Thymus (tissue), 11 donors: Measurements from ENCODE around the gene MUC5B. TPM values are rescaled to one million over a fixed set of nuclear protein-coding genes. Genes with fewer than 3 reads are reported as not detected.

Experiments used
- DNase-seq, 9 donors: peaks; one replicate each; pipeline ENCODE4 v3.0.0-alpha.2; 2013; ENCODE audit warnings: low spot score in 9 of 9, low read depth in 6 of 9, missing footprints in 1 of 9
- H3K27ac ChIP-seq, 2 donors: one replicate each; pipeline ENCODE4 v1.5.1; 2013; ENCODE audit warnings: control low read depth in 1 of 2, low read depth in 1 of 2, low read length in 1 of 2, mild to moderate bottlenecking in 1 of 2, moderate library complexity in 1 of 2
- H3K27me3 ChIP-seq, 2 donors: one replicate each; pipeline ENCODE4 v1.5.1; 2013; ENCODE audit warnings: low read length in 1 of 2; ENCODE audit not compliant: control insufficient read depth in 2 of 2, insufficient read depth in 1 of 2
- H3K36me3 ChIP-seq, 2 donors: one replicate each; pipeline ENCODE4 v1.5.1; 2013; ENCODE audit warnings: low read length in 1 of 2, mild to moderate bottlenecking in 1 of 2, moderate library complexity in 1 of 2; ENCODE audit not compliant: control insufficient read depth in 2 of 2, insufficient read depth in 2 of 2
- H3K4me1 ChIP-seq, 2 donors: one replicate each; pipeline ENCODE4 v1.5.1; 2013; ENCODE audit warnings: low read length in 2 of 2; ENCODE audit not compliant: control insufficient read depth in 2 of 2, insufficient read depth in 2 of 2
- H3K4me3 ChIP-seq, 2 donors: one replicate each; pipeline ENCODE4 v1.5.1; 2013; ENCODE audit warnings: low read length in 2 of 2, control low read depth in 1 of 2, mild to moderate bottlenecking in 1 of 2
- H3K9me3 ChIP-seq, 2 donors: one replicate each; pipeline ENCODE4 v1.5.1; 2013; ENCODE audit warnings: low read length in 1 of 2, mild to moderate bottlenecking in 1 of 2; ENCODE audit not compliant: control insufficient read depth in 2 of 2, insufficient read depth in 1 of 2
- WGBS: extraction: QIAGEN DNeasy Blood & Tissue Kit; methylation state at CpG from one replicate; pipeline ENCODE4 v1.1.7; 2013; 5-methylcytosine and 5-hydroxymethylcytosine counted together
- polyA plus RNA-seq: library from polyadenylated mRNA; stranded (reverse); fragments of 200-250 nt; gene quantifications from one replicate; pipeline ENCODE4 v1.2.3, GENCODE V29; 2013
- total RNA-seq: library from RNA; stranded (reverse); fragments of 120-200 nt; gene quantifications from one replicate; pipeline ENCODE4 v1.2.4, GENCODE V29; 2013
- donor health status: healthy.

The MUC5B gene
- total and polyA plus RNA-seq, 2 donors = under 0.01 to 0.02 TPM

GRCh38 chr11:1295086-1295485, 72.2 kb downstream of the MUC5B start:
- Histone ChIP-seq H3K9me3 (no peaks in the 10 kb centered on the region), H3K4me1 (no peaks in the 10 kb centered on the region), H3K4me3 (no peak overlapping the region), H3K27me3 (no peaks in the 10 kb centered on the region), H3K27ac (no peak overlapping the region), H3K36me3 (peaks cover 15 to 46% of the 10 kb centered on the region in 2 donors)
- DNase-seq = no peak
- WGBS = 89% methylated on average over 22 of the region's 22 CpGs

GRCh38 chr11:1295591-1295990, 72.7 kb downstream of the MUC5B start:
- no peak for DNase-seq
- 98% methylated on average over 23 of the region's 23 CpGs for WGBS
- Histone ChIP-seq H3K9me3 (no peaks in the 10 kb centered on the region), H3K4me1 (no peaks in the 10 kb centered on the region), H3K36me3 (peaks cover 13 to 41% of the 10 kb centered on the region in 2 donors), H3K27me3 (no peaks in the 10 kb centered on the region), H3K27ac (no peak overlapping the region), H3K4me3 (no peak overlapping the region)

DNA sequence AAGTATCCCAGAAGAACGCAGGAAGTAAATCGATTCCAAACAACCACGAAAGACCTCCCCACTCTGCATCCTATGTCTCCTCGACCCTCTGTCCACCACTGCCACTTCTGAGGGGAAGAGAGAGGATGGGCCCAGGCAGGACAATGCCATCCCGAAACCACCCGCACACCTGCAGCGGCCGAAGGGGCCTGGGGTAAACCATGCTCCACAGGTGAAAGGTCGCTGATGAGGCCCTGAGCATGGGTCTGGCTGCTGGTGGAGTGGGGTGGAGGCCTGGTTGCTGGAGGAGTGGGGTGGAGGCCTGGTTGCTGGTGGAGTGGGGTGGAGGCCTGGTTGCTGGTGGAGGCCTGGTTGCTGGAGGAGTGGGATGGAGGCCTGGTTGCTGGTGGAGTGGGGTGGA, 73.4 kb downstream of the MUC5B start:
- Histone ChIP-seq H3K9me3 (no peaks in the 10 kb centered on the region), H3K4me3 (no peak overlapping the region), H3K27ac (no peak overlapping the region), H3K4me1 (no peaks in the 10 kb centered on the region), H3K36me3 (peaks cover 9 to 38% of the 10 kb centered on the region in 2 donors), H3K27me3 (no peaks in the 10 kb centered on the region)
- DNase-seq = no peak
- 97% methylated on average over 9 of the region's 9 CpGs for WGBS

DNA sequence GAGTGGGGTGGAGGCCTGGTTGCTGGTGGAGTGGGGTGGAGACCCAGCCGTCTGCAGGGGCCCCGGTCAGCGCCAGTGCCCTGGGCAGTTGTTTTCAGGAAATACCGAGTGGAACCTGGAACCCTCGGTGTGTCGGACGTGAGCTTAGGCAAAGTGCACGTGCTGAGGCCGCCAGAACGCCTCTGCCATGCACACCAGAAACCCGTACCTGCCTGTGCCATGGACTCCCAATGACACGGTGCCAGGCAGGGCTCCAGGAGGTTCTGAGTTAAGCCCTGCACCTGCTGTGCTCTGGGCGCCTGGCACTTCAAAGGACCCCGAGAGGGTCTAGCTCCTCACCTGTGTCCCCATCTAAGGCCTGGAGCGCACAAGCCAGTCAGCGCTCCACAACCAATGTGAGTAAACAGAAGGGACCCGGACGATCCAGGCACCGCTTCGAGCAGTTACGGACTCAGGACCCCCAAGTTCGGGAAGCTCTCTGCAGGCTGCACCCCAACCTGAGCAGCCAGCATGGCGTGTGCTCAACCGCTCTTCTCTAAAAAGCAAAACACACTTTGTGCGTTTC, 74.2 kb downstream of the MUC5B start:
- H3K4me3 ChIP-seq = no peak overlapping the region
- no peaks in the 10 kb centered on the region for H3K4me1 ChIP-seq
- no peaks in the 10 kb centered on the region for H3K9me3 ChIP-seq
- 98% methylated on average over 25 of the region's 25 CpGs for WGBS
- no peak overlapping the region for H3K27ac ChIP-seq
- no peak for DNase-seq
- peaks cover 9 to 38% of the 10 kb centered on the region in 2 donors for H3K36me3 ChIP-seq
- H3K27me3 ChIP-seq = no peaks in the 10 kb centered on the region

DNA sequence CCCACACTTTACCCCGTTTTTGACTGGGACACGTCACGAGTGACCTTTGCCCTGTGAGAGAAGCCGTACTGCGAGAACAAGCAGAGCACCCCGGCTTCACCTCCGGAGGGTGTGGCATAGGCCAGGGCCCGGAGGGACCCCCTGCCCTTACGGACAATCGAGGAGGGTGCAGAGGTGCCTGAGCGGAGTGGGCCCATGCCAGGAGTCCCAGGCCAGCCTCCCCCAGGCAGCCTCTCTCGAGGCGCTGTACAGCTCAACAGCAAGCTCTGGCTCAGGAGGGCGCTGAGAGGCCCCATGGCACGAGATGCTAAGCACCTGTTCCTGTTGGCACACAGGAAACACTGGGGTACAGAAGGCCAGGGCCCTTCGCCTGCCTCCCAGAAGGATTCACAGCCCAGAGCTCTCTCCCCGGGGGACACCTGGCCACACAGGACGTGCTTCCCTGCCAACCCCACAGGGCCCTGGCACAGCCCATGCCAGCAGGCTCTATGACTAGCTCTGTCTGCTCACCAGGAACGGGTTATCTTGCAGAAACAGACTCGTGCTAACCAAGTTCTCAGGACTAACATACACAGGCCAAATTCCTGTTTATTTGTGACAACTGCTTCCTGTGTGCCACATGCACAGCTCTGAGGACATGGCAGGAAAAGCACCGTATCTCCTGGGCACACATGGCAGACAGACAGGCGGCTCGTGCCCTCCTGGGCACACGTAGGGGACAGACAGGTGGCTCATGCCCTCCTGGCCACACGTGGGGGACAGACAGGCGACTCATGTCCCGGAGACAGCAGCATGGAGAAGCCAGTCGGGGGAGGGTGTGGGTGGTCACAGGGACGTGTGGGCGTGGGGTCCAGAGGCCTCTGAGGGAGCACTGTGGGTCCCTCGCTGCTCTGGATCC, 75.0 kb downstream of the MUC5B start:
- Histone ChIP-seq H3K4me1 (no peaks in the 10 kb centered on the region), H3K27ac (no peak overlapping the region)
- WGBS = 82% methylated on average over 31 of the region's 31 CpGs

DNA sequence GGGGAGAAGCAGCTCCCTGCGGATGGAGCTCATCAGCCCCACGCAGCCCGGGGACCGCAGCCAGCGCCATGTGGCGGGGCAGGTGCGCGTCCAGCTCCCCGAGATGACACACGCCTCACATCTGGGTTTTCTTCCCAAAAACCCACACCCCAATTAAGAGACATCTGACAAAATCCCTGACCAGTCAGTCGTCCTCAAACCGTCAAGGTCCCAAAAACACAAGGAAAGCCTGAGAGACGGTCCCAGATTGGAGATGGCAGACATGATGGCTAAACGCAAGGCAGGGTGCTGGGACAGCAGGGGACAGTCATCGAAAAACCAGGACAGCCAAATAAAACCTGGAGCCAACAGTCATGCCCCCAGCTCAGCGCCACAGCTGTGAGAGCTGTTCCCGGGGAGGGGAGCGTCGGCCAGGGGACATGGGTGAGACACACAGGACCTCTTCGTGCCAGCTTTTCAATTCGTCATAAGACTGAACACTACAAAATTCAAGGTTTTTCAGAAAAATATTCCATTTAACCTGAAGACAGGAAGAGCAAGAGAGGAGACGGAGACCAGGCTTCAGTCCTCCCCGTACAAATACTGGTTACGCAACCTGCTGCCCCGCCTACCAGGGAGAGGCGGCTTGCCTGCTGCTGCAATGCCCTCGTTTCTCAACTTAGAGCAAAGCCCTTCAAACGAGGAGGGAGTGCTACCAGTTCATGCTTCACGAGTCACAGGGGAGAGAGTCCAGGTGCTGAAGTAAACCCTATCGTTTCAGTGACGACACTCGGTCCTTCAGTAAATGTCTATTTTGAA, 76.0 kb downstream of the MUC5B start:
- no peak overlapping the region for H3K27ac ChIP-seq
- peaks cover 0 to 3% of the 10 kb centered on the region in 2 donors for H3K4me1 ChIP-seq
- H3K9me3 ChIP-seq = no peaks in the 10 kb centered on the region
- H3K36me3 ChIP-seq = peaks cover under 1 to 25% of the 10 kb centered on the region in 2 donors
- 93% methylated on average over 32 of the region's 32 CpGs for WGBS
- no peak overlapping the region for H3K4me3 ChIP-seq
- DNase-seq = no peak
- H3K27me3 ChIP-seq = no peaks in the 10 kb centered on the region

More for the DNA sequence above, 75.0 kb downstream of the MUC5B start:
- Histone ChIP-seq H3K27me3 (no peaks in the 10 kb centered on the region), H3K9me3 (no peaks in the 10 kb centered on the region), H3K36me3 (peaks cover 7 to 31% of the 10 kb centered on the region in 2 donors), H3K4me3 (no peak overlapping the region)
- no peak for DNase-seq

DNA sequence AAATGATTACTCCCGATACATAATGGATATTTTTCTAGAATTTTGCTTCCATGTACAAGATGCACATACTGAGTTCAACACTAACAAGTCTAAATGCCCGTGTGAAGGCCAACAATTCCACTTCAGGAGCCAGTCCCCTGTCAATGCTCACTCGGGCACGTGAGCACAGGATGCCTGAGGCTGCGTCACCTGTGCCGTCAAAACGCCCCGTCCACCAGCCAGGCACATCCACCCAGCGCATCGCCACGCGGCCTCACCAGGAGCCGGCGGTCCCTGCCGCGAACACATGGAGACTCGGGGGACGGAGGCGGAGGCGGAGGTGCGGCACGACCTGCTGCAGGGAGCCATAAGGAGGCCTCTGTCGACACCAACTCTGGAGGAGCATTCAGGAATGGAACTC, 76.8 kb downstream of the MUC5B start:
- 97% methylated on average over 23 of the region's 23 CpGs for WGBS
- Histone ChIP-seq H3K9me3 (no peaks in the 10 kb centered on the region), H3K27me3 (no peaks in the 10 kb centered on the region), H3K4me1 (peaks cover 0 to 3% of the 10 kb centered on the region in 2 donors), H3K27ac (no peak overlapping the region), H3K4me3 (no peak overlapping the region), H3K36me3 (peaks cover 0 to 25% of the 10 kb centered on the region in 2 donors)
- DNase-seq = no peak

DNA sequence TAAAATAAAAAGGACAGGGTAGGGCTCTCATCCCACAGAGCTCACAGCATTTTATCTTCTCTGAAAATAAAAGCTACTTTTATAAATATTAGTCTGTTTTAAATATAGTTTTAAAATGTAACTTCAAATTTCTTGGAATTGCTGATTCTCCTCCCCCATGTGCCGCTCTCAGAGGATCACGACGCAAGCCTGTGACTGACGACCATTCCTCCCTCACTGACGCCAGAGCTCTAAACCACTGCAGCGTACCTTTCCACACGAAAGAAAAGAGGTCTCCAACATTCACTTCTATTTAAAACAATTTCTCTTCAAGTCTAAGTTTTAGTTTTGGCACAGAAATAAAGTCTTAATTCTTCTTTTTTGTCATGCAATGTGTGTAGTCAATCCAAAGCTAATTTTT, 77.3 kb downstream of the MUC5B start:
- H3K4me1 ChIP-seq = peaks cover 0 to 3% of the 10 kb centered on the region in 2 donors
- H3K27ac ChIP-seq = no peak overlapping the region
- no peaks in the 10 kb centered on the region for H3K9me3 ChIP-seq
- no peaks in the 10 kb centered on the region for H3K27me3 ChIP-seq
- peaks cover 2 to 26% of the 10 kb centered on the region in 2 donors for H3K36me3 ChIP-seq
- no peak overlapping the region for H3K4me3 ChIP-seq
- no peak for DNase-seq
- 81% methylated on average over 7 of the region's 7 CpGs for WGBS
